Endothelial cell of umbilical vein (primary cell): Measurements from ENCODE around the gene COL7A1.
"Not testable (repeated sequence)": the region's sequence is repeated elsewhere in the genome, so short reads cannot be mapped to it uniquely, and the experiment has no call there.

Experiments used
- POLR2AphosphoS5 ChIP-seq: IDR thresholded peaks from 2 replicates; pipeline ENCODE4 v1.6.1; 2012; ENCODE audit warnings: low read depth, mild to moderate bottlenecking, control low read depth, low read length, moderate library complexity; ENCODE audit not compliant: insufficient read depth
- TF ChIP-seq, protein P1 (sequence below), 2 donors: IDR thresholded peaks; 1 replicate in 1 of 2; 2 replicates in 1 of 2; pipeline ENCODE4 v1.5.1; 2011; ENCODE audit warnings: low read length in 2 of 2, mild to moderate bottlenecking in 2 of 2, moderate library complexity in 2 of 2, control low read depth in 1 of 2, inconsistent platforms in 1 of 2, low read depth in 1 of 2; ENCODE audit not compliant: insufficient read depth in 1 of 2; ENCODE audit errors: extremely low read depth in 1 of 2

GRCh38 chr3:48551651-48552050 is 43.5 kb downstream of the COL7A1 start:
- TF ChIP-seq POLR2AphosphoS5, result not testable (repeated sequence)
- TF ChIP-seq, protein P1, sequence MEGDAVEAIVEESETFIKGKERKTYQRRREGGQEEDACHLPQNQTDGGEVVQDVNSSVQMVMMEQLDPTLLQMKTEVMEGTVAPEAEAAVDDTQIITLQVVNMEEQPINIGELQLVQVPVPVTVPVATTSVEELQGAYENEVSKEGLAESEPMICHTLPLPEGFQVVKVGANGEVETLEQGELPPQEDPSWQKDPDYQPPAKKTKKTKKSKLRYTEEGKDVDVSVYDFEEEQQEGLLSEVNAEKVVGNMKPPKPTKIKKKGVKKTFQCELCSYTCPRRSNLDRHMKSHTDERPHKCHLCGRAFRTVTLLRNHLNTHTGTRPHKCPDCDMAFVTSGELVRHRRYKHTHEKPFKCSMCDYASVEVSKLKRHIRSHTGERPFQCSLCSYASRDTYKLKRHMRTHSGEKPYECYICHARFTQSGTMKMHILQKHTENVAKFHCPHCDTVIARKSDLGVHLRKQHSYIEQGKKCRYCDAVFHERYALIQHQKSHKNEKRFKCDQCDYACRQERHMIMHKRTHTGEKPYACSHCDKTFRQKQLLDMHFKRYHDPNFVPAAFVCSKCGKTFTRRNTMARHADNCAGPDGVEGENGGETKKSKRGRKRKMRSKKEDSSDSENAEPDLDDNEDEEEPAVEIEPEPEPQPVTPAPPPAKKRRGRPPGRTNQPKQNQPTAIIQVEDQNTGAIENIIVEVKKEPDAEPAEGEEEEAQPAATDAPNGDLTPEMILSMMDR (IDR thresholded peaks at IDR 0.05; ENCODE audit: extremely low read depth in 1 of 2, insufficient read depth in 1 of 2, low read depth in 1 of 2, low read length in 2 of 2), result not testable (repeated sequence)
